ENCODE data around the gene TEKT5.
"Not testable (repeated sequence)": the region's sequence is repeated elsewhere in the genome, so short reads cannot be mapped to it uniquely, and the experiment has no call there.

Gene TEKT5

DNA sequence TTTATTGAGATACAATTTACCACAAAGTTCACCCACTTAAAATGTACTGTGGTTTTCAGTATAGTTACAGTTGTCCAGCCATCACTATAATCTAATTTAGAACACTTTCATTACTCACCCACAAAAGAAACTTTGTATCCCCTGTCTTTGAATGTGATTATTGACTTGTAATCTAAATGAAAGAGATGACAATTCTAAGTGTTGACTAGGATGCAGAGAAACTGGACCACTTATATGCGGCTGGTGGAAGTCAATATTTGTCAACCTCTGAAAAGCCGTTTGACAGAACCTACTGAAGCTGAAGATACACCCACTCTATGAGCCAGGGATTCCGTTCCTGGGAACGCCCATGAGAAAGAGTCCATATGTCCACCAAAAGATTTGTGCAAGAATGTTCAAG lies 36.8 kb downstream of the TEKT5 start:
- no peak for DNase-seq

DNA sequence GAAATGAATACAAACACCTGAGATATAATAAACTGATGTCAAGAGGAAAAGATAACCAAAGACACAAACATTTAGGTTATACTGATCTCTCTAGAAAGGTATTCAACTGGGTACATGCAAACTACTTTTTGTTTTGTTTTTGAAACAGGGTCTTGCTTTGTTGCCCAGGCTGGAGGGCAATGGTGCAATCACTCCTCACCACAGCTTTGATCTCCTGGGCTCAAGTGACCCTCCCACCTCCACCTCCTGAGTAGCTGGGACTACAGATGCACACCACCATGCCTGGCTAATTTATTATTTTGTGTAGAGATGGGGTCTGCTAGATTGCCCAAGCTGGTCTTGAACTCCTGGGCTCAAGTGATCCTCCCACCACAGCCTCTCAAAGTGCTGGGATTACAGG lies 38.1 kb downstream of the TEKT5 start:
- DNase-seq = no peak

- DNase-seq = no peak
These were observed 39.2 kb downstream of the TEKT5 start for GRCh38 chr16:10655415-10655977.

- no peak for DNase-seq
These were observed 39.9 kb downstream of the TEKT5 start for GRCh38 chr16:10654592-10655414.

DNA sequence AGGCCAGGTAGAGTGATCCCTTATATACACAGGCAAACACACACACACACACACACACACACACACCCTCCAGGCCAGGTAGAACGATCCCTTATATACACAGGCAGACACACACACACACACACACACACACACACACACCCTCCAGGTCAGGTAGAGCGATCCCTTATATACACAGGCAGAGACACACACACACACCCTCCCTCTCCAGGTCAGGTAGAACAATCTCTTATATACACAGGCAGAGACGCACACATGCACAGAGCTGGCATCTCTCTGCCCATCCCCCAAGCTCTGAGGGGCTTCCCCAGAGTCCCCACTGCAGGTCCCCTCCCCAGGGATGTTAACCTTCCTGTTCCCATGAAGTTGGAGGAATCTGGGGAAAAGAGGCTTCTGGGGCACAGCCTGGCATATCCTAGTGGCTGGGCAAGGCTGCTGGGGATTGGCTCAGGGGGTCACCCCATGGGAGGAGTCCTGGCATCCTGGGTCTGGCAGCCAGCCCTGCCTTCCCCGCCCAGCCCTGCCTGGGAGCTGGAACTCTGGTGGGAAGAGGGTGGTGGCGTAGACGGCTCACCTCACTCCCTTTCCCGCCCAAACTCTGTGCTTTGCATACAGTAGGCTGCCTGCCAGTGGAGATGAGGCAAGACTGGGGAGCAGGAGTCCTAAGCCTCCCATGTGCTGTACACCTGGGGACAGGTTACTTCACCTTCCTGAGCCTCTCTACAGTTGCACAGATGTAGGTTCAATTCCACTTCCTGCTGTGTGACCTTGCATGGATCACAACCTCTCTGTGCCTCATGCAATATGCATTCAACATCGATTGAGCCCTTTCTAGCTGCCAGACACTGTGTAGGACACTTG lies 41.8 kb downstream of the TEKT5 start:
- DNase-seq = no peak

- DNase-seq = not testable (repeated sequence)
These were observed 45.6 kb downstream of the TEKT5 start for GRCh38 chr16:10649098-10649497.

GRCh38 chr16:10647721-10648296 lies 46.9 kb downstream of the TEKT5 start:
- no peak for DNase-seq

DNA sequence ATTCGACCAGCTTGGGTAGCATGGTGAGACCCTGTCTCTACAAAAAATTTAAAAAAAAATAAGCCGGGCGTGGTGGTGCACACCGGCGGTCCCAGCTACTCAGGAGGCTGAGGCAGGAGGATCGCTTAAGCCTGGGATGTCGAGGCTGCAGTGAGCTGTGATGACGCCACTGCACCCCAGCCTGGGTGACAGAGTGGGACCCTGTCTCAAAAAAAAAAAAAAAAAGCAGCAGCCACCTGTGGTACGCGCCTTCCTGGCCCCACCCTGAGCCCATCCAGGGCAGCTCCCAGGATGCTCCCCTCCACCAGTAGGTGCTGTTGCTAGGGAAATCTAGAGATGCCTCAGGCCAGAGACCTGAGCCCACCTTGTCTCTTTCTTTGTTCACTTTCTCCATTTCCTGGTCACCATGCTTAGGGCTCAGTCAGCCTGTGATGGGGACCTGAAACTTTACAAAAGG lies 47.4 kb downstream of the TEKT5 start:
- DNase-seq = no peak

GRCh38 chr16:10646581-10647263 lies 48.0 kb downstream of the TEKT5 start:
- no peak for DNase-seq

- no peak for DNase-seq
These were observed 48.5 kb downstream of the TEKT5 start for GRCh38 chr16:10646228-10646580.

GRCh38 chr16:10644092-10644491 lies 50.6 kb downstream of the TEKT5 start:
- no peak for DNase-seq

- DNase-seq = no peak
These were observed 51.8 kb downstream of the TEKT5 start for GRCh38 chr16:10642964-10643363.

GRCh38 chr16:10641953-10642949 lies 52.5 kb downstream of the TEKT5 start:
- DNase-seq = no peak

DNA sequence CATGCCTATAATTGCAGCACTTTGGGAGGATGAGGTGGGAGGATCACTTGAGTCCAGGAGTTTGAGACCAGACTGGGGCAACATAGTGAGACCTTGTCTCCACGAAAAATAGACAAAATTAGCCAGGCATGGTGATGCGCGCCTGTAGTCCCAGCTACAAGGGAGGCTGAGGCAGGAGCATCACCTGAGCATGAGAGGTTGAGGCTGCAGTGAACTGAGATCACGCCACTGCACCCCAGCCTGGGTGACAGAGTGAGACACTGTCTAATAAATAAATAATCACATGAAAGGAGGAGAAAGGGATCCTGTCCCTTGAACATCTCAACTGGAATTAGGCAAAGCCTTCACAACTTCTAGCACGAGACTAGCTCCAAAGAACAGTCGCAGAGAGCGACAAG lies 53.2 kb downstream of the TEKT5 start:
- no peak for DNase-seq

- DNase-seq = no peak
These were observed 53.8 kb downstream of the TEKT5 start for GRCh38 chr16:10640934-10641333.

DNA sequence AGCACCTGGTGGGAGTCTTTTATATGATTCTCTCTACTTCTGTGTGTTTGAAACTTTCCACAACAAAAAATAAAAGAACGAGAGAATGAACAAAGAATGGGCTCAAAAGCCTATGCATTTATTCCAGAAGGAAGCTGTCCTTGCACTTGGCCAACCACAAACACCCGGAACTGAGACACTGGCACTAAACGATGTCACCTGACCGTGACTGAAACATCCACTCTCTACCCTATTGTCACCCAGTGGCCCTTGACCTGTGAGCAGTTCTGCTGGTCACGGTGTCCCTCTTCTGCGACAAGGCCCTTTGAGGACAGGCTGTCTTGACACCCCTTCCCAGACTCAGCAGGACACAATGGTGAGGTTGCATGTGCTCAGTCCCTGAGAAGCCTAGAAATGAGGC lies 56.6 kb downstream of the TEKT5 start:
- DNase-seq = no peak

DNA sequence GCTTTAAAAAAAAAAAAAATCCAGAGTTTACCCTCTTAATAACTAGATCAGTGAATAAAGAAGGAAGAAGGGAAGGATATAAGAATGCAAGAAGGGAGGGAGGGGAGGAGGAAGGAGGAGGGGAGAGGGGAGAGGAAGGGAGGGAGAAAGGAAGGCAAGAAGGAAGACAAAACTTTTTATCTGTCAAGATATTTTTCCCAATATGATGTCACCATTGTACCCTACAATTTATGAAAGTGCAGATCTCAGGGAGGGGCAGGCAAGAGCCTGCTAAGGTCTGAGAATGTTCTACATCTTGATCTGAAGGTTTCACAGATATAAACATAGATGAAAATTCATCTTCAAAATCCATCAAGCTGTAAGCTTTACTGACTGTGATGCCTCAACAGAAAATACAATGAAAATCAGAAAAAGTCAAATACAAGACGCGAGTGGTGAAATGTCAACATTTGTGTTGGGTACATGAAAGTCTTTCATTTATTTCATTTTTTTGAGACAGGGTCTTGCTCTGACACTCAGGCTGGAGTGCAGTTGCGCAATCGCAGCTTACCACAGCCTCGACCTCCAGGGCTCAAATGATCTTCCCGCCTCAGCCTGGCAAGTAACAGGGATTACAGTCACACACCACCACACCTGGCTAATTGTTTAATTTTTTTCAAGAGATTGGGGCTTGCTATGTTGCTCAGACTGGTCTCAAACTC lies 57.2 kb downstream of the TEKT5 start:
- DNase-seq = no peak

GRCh38 chr16:10635365-10636021 lies 59.2 kb downstream of the TEKT5 start:
- DNase-seq = peak in 1 of 5 experiments; percentile 32

DNA sequence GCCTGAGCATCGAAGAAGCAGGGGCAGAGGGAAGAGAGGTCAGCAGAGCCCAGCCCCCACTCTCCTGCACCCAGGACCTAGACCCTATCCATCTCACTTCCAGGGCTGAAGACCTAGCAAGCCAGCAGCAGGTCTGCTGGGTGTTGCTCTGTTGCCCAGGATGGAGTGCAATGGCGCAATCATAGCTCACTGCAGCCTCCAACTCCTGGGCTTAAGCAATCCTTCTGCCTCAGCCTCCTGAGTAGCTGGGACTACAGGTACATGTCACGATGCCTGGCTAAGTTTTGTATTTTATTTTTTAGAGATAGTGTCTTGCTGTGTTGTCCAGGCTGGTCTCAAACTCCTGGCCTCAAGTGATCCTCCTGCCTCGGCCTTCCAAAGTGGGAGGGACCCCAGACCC lies 61.3 kb downstream of the TEKT5 start:
- DNase-seq = not testable (repeated sequence)

- no peak for DNase-seq
These were observed 62.8 kb downstream of the TEKT5 start for GRCh38 chr16:10631886-10632285.

Measured in T-helper 2 cell (primary cell).